K562 (cell line): ENCODE data around the gene FAM50A. TPM values are rescaled to one million over a fixed set of nuclear protein-coding genes. Genes with fewer than 3 reads are reported as not detected.

Experiments used
- ATAC-seq: fragments of 200-7000 bp; cut with Tn5 transposase; 3 replicates; pipeline ENCODE4 v1.9.1; 2020; ENCODE audit warnings: moderate library complexity
- BruUV-seq: library from RNA; stranded (reverse); fragments of 400-500 nt; replicated peaks from 2 replicates; lab custom pipeline; 2021; lab: Mats Ljungman, UMichigan
- CTCF ChIA-PET: fragments of 300-600 bp; formaldehyde crosslinking; extraction: SDS; loops from one replicate; lab custom pipeline; 2021; ENCODE audit warnings: low intra/inter-chr PET ratio; lab: Yijun Ruan, JAX
- POLR2A ChIA-PET: fragments of 300-600, 350-650 bp; sonication (Branson Sonifier 250); formaldehyde crosslinking; extraction: SDS; loops from one replicate; lab custom pipeline; 2021; ENCODE audit warnings: antibody characterized with exemption, inconsistent platforms; lab: Yijun Ruan, JAX
- DNase-seq, 4 experiments: peaks; one replicate each; pipeline versions ENCODE4 v3.0.0 to v3.0.0-alpha.2; 2011 to 2018; ENCODE audit warnings: low spot score in 3 of 4, mixed read lengths in 3 of 4; ENCODE audit errors: extremely low read depth in 1 of 4
- FAIRE-seq: peaks from 2 replicates; lab custom pipeline; 2011; peaks lifted over from hg19 to GRCh38; lab: Jason Lieb, UNC
- H2AFZ ChIP-seq: 2 replicates; pipeline ENCODE4 v1.6.0; 2011; ENCODE audit warnings: low read depth, low read length, control low read depth, inconsistent platforms
- H3K27ac ChIP-seq: fragments of 200-600 bp; 3 replicates; pipeline ENCODE4 v1.8.0; 2011; ENCODE audit warnings: low read depth, mild to moderate bottlenecking, control low read depth, inconsistent platforms, low read length, moderate library complexity, mixed read lengths; ENCODE audit errors: extremely low read depth
- H3K27me3 ChIP-seq, 2 experiments: fragments of 300-600 bp in 1 of 2; 2 replicates in 1 of 2; 3 replicates in 1 of 2; pipeline versions ENCODE4 v1.6.0 to v1.8.0; 2011; ENCODE audit warnings: inconsistent platforms in 2 of 2, low read length in 2 of 2, mild to moderate bottlenecking in 1 of 2, mixed read lengths in 1 of 2, moderate library complexity in 1 of 2; ENCODE audit not compliant: control insufficient read depth in 2 of 2, insufficient read depth in 2 of 2
- H3K36me3 ChIP-seq: fragments of 300-600 bp; 3 replicates; pipeline ENCODE4 v1.8.0; 2011; ENCODE audit warnings: mild to moderate bottlenecking, low read length, inconsistent platforms; ENCODE audit not compliant: control insufficient read depth, insufficient read depth
- H3K4me1 ChIP-seq, 2 experiments: fragments of 200-600 bp in 1 of 2; replicated peaks in 1 of 2; 2 replicates in 1 of 2; 3 replicates in 1 of 2; pipeline versions ENCODE4 v1.5.1 to v1.8.0; 2011; ENCODE audit warnings: inconsistent platforms in 2 of 2, low read length in 2 of 2, mild to moderate bottlenecking in 1 of 2, mixed read lengths in 1 of 2, moderate library complexity in 1 of 2; ENCODE audit not compliant: control insufficient read depth in 2 of 2, insufficient read depth in 2 of 2
- H3K4me2 ChIP-seq: 2 replicates; pipeline ENCODE4 v1.6.1; 2011; ENCODE audit warnings: low read length, control low read depth, inconsistent platforms, mixed read lengths; ENCODE audit not compliant: insufficient read depth
- H3K4me3 ChIP-seq: fragments of 200-600 bp; sonication (generic), shearing (Covaris generic); 2 replicates; pipeline ENCODE4 v1.5.1; 2016; ENCODE audit warnings: control low read depth, inconsistent platforms
- H3K79me2 ChIP-seq: fragments of 200-600 bp; 3 replicates; pipeline ENCODE4 v1.8.0; 2011; ENCODE audit warnings: low read length, inconsistent platforms; ENCODE audit not compliant: control insufficient read depth, insufficient read depth
- H3K9ac ChIP-seq, 2 experiments: 2 replicates each; pipeline versions ENCODE4 v1.6.0 to v1.6.1; 2011; ENCODE audit warnings: low read depth in 2 of 2, low read length in 2 of 2, control low read depth in 1 of 2, inconsistent platforms in 1 of 2, mild to moderate bottlenecking in 1 of 2, mixed read lengths in 1 of 2; ENCODE audit not compliant: insufficient read depth in 1 of 2
- H3K9me1 ChIP-seq: one replicate; pipeline ENCODE4 v1.6.0; 2011; ENCODE audit warnings: inconsistent platforms, mild to moderate bottlenecking, low read length, moderate library complexity; ENCODE audit not compliant: control insufficient read depth, insufficient read depth
- H3K9me3 ChIP-seq: replicated peaks from 2 replicates; pipeline ENCODE4 v1.5.1; 2011; ENCODE audit warnings: low read depth, low read length, inconsistent platforms; ENCODE audit not compliant: control insufficient read depth, insufficient read depth
- H4K20me1 ChIP-seq: replicated peaks from 2 replicates; pipeline ENCODE4 v1.6.1; 2011; ENCODE audit warnings: low read length, inconsistent platforms, mixed read lengths; ENCODE audit not compliant: control insufficient read depth, insufficient read depth
- ARID1B ChIP-seq: fragments of 450-650 bp; IDR thresholded peaks from 2 replicates; pipeline ENCODE4 v1.6.1; 2016; ENCODE audit warnings: antibody characterized with exemption, mild to moderate bottlenecking, inconsistent platforms
- NFIC ChIP-seq: fragments of 450-650 bp; IDR thresholded peaks from 2 replicates; pipeline ENCODE4 v1.6.1; 2017; ENCODE audit warnings: mild to moderate bottlenecking, inconsistent platforms
- RBM22 ChIP-seq: fragments of 200-400 bp; formaldehyde crosslinking; IDR thresholded peaks from 2 replicates; pipeline ENCODE4 v1.6.1; 2018; ENCODE audit warnings: low read length, low read depth; ENCODE audit not compliant: poor library complexity, severe bottlenecking
- SIN3A ChIP-seq, 2 experiments: fragments of 150-350 bp in 1 of 2; IDR thresholded peaks; 2 replicates each; pipeline ENCODE4 v1.6.1; 2011 to 2016; ENCODE audit warnings: borderline replicate concordance in 2 of 2, low read depth in 2 of 2, low read length in 2 of 2, mild to moderate bottlenecking in 2 of 2, moderate library complexity in 2 of 2; ENCODE audit not compliant: control insufficient read depth in 1 of 2
- SMAD2 ChIP-seq: fragments of 150-350 bp; IDR thresholded peaks from 2 replicates; pipeline ENCODE4 v1.6.1; 2014; ENCODE audit warnings: low read depth, mild to moderate bottlenecking, low read length
- SMARCC2 ChIP-seq: fragments of 450-650 bp; IDR thresholded peaks from 2 replicates; pipeline ENCODE4 v1.6.1; 2017; ENCODE audit warnings: antibody characterized with exemption, moderate library complexity, mild to moderate bottlenecking, low read depth
- ZNF444 ChIP-seq: fragments of 250-450 bp; sonication (Bioruptor Pico); IDR thresholded peaks from 2 replicates; pipeline ENCODE4 v1.4.0; 2020; ENCODE audit warnings: mild to moderate bottlenecking, moderate library complexity
- WGBS: fragments of 100-300 bp; shearing (Covaris generic); methylation state at CpG from one replicate; pipeline ENCODE4 v1.1.6; 2016; ENCODE audit warnings: low coverage, mixed read lengths; ENCODE audit not compliant: insufficient coverage; ENCODE audit errors: missing lambda C conversion rate; 5-methylcytosine and 5-hydroxymethylcytosine counted together
- in situ Hi-C: fragments of 300-500 bp; cut with MboI; formaldehyde crosslinking; loops from 4 replicates; pipeline ENCODE4 v1.15.0; 2018; ENCODE audit warnings: inconsistent platforms, mixed read lengths
- intact Hi-C: fragments of 100-400 bp; cut with micrococcal nuclease; formaldehyde crosslinking; loops from 2 replicates; pipeline ENCODE4 v1.14.2; 2022
- polyA plus RNA-seq, 8 experiments: library from polyadenylated mRNA; depleted of rRNA in 4 of 8; stranded (reverse) in 5 of 8; unstranded in 3 of 8; fragments of >200 nt; fragmentation: Nextera tagmentation in 2 of 8; fragmentation: Illumina TruSeq in 1 of 8; extraction: Ambion mirVana in 2 of 8; extraction: Trizol in 1 of 8; gene quantifications; 2 replicates each; pipeline versions ENCODE4 v1.2.1 to v1.2.3, GENCODE V29; 2011 to 2014; ENCODE audit warnings: inconsistent platforms in 1 of 8, missing spikeins in 1 of 8
- total RNA-seq, 7 experiments: library from RNA; depleted of rRNA in 6 of 7; stranded (reverse); fragments of >200 nt in 6 of 7; fragmentation: Illumina TruSeq in 2 of 7; extraction: Trizol in 2 of 7; gene quantifications; 2 replicates each; pipeline versions ENCODE4 v1.2.1 to v1.2.3, GENCODE V29; 2011 to 2021; ENCODE audit warnings: low replicate concordance in 1 of 7
- TF ChIP-seq, protein P1 (sequence below): fragments of 450-650 bp; IDR thresholded peaks from 2 replicates; pipeline ENCODE4 v1.6.1; 2016; ENCODE audit warnings: borderline replicate concordance
- TF ChIP-seq, protein P2 (sequence below): fragments of 450-650 bp; IDR thresholded peaks from 2 replicates; pipeline ENCODE4 v1.6.1; 2018; ENCODE audit not compliant: partially characterized antibody

The FAM50A gene
- total and polyA plus RNA-seq, 9 of the 15 experiments (the other 6 are each of a cell fraction or from before 2014, with no cell fraction given): 4.4 to 114 (median 67.3) TPM

DNA sequence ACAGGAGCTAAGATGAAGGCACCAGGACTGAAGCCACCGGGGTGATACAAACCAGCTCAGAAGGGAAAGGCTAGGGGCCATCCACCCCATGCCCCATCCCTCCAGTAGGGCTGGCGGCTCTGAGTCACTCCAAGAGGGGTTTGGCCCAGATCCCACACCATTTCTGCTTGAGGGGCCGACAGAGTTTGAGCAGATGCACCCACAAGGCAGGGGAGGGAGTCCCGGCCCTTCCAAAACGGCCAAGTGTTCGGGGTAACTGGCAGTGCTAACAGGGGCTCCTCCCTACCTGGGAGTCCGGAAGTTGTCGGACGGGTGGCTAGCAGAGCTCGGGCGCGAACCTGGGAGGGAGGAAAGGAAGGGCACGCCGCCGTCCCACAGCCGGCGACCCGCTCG, 46.1 kb downstream of the FAM50A start:
- CTCF ChIA-PET: no interaction called here
- no TSS peak for BruUV-seq
- Histone ChIP-seq H2AFZ (no peak overlapping the region), H3K36me3 (peaks cover 31% of the 10 kb centered on the region), H3K9me1 (no peaks in the 10 kb centered on the region), H3K79me2 (peaks cover 52% of the 10 kb centered on the region), H3K4me1 (peaks cover 37 to 77% of the 10 kb centered on the region in 2 experiments; a peak in 4 of 5 replicates), H3K4me2 (peak overlapping the region; percentile 93), H4K20me1 (peaks cover 7% of the 10 kb centered on the region; the same call in 1 of the 2 replicates), H3K27me3 (no peaks in the 10 kb centered on the region), H3K27ac (peak overlapping the region; percentile 87), H3K9ac (peak overlapping the region; percentile 85 to 96), H3K9me3 (no peaks in the 10 kb centered on the region), H3K4me3 (peak overlapping the region; percentile 72)
- 0% methylated on average over 1 of the region's 19 CpGs for WGBS
- in situ Hi-C loops (no loop called here), intact Hi-C loops (loop anchor here (5.0 to 10.0 kb wide), 2 partner anchors 37 to 115 kb away; partner anchors contain the start of genes EMD and FLNA)
- no peak for FAIRE-seq
- ATAC-seq: peak; percentile 6
- peak in 2 of 4 experiments; percentile 28 to 52 for DNase-seq
- POLR2A ChIA-PET: interaction anchor here (0.6 to 2.7 kb wide), 12 partner anchors 9 to 119 kb away, joined by 3 to 8 read pairs (median 4); no protein-coding TSS in a partner anchor
- TF ChIP-seq SMARCC2: no peak
- TF ChIP-seq SIN3A (IDR thresholded peaks at IDR 0.05; ENCODE audit: borderline replicate concordance in 2 of 2, control insufficient read depth in 1 of 2, low read depth in 2 of 2, low read length in 2 of 2): 0 out of 4 replicates have a peak, but pooled peaks of 1 of the 2 experiments have one; percentile 19
- no peak for TF ChIP-seq SMAD2
- TF ChIP-seq, protein P1, sequence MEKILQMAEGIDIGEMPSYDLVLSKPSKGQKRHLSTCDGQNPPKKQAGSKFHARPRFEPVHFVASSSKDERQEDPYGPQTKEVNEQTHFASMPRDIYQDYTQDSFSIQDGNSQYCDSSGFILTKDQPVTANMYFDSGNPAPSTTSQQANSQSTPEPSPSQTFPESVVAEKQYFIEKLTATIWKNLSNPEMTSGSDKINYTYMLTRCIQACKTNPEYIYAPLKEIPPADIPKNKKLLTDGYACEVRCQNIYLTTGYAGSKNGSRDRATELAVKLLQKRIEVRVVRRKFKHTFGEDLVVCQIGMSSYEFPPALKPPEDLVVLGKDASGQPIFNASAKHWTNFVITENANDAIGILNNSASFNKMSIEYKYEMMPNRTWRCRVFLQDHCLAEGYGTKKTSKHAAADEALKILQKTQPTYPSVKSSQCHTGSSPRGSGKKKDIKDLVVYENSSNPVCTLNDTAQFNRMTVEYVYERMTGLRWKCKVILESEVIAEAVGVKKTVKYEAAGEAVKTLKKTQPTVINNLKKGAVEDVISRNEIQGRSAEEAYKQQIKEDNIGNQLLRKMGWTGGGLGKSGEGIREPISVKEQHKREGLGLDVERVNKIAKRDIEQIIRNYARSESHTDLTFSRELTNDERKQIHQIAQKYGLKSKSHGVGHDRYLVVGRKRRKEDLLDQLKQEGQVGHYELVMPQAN: 0 out of 2 replicates have a peak, but pooled peaks have one; percentile 22
- peak; percentile 46 for TF ChIP-seq NFIC
- TF ChIP-seq ARID1B: no peak
- TF ChIP-seq, protein P2, sequence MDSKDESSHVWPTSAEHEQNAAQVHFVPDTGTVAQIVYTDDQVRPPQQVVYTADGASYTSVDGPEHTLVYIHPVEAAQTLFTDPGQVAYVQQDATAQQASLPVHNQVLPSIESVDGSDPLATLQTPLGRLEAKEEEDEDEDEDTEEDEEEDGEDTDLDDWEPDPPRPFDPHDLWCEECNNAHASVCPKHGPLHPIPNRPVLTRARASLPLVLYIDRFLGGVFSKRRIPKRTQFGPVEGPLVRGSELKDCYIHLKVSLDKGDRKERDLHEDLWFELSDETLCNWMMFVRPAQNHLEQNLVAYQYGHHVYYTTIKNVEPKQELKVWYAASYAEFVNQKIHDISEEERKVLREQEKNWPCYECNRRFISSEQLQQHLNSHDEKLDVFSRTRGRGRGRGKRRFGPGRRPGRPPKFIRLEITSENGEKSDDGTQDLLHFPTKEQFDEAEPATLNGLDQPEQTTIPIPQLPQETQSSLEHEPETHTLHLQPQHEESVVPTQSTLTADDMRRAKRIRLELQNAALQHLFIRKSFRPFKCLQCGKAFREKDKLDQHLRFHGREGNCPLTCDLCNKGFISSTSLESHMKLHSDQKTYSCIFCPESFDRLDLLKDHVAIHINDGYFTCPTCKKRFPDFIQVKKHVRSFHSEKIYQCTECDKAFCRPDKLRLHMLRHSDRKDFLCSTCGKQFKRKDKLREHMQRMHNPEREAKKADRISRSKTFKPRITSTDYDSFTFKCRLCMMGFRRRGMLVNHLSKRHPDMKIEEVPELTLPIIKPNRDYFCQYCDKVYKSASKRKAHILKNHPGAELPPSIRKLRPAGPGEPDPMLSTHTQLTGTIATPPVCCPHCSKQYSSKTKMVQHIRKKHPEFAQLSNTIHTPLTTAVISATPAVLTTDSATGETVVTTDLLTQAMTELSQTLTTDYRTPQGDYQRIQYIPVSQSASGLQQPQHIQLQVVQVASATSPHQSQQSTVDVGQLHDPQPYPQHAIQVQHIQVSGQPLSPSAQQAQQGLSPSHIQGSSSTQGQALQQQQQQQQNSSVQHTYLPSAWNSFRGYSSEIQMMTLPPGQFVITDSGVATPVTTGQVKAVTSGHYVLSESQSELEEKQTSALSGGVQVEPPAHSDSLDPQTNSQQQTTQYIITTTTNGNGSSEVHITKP: peak; percentile 17
- no peak for TF ChIP-seq ZNF444 (CRISPR knock-in tag)
- no peak for TF ChIP-seq RBM22
